GM23248 (cell line): ENCODE results near the gene TMC1.

Experiments
- EZH2 ChIP-seq: fragments of 200-600 bp; sonication (generic); IDR thresholded peaks from 2 replicates; pipeline ENCODE4 v1.6.1; 2018; ENCODE audit warnings: antibody characterized with exemption, mild to moderate bottlenecking; ENCODE audit not compliant: insufficient read depth, poor library complexity, severe bottlenecking
- EZH2phosphoT487 ChIP-seq: fragments of 200-600 bp; sonication (generic); IDR thresholded peaks from 2 replicates; pipeline ENCODE4 v1.6.1; 2018; ENCODE audit warnings: antibody characterized with exemption, moderate library complexity, mild to moderate bottlenecking, low read depth; ENCODE audit not compliant: insufficient read depth

GRCh38 chr9:72701510-72701909, 180.1 kb downstream of the TMC1 start:
- TF ChIP-seq EZH2 (no peak), EZH2phosphoT487 (no peak)
